GM18907 (cell line): ENCODE results near the gene TLE4.

Source experiments
- ATAC-seq: cut with Tn5 transposase; IDR thresholded peaks from one replicate; pipeline ENCODE4 v1.9.1; 2021; ENCODE audit warnings: mild to moderate bottlenecking, moderate library complexity; ENCODE audit not compliant: unreplicated experiment

TLE4 gene

DNA sequence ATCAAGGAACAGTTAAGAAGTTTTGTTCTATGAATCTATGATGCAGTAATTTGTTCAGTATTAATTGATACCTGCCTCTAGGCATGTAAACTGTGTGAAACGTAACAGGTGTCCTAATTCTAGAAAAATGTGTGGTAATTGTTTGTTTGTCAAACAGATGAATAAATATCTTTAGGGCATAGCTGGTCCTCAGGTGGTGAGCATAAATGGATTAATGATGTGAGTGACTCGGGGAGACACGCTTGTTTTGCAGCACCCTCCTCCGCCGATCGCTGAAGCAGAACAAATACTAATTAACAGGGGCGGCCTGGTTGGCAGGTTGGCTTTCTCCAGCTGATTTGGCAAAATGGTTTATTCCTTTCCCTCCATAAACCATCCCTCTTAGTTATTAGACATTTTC, 88.8 kb downstream of the TLE4 start:
- ATAC-seq = no peak

GRCh38 chr9:79661279-79661678, 89.5 kb downstream of the TLE4 start:
- ATAC-seq = no peak

- no peak for ATAC-seq
These were observed 90.2 kb downstream of the TLE4 start for GRCh38 chr9:79661886-79662536.

GRCh38 chr9:79662537-79662956, 90.8 kb downstream of the TLE4 start:
- no peak for ATAC-seq

- ATAC-seq = no peak
These were observed 91.5 kb downstream of the TLE4 start for GRCh38 chr9:79663300-79663699.

GRCh38 chr9:79663878-79664277, 92.1 kb downstream of the TLE4 start:
- ATAC-seq = no peak

DNA sequence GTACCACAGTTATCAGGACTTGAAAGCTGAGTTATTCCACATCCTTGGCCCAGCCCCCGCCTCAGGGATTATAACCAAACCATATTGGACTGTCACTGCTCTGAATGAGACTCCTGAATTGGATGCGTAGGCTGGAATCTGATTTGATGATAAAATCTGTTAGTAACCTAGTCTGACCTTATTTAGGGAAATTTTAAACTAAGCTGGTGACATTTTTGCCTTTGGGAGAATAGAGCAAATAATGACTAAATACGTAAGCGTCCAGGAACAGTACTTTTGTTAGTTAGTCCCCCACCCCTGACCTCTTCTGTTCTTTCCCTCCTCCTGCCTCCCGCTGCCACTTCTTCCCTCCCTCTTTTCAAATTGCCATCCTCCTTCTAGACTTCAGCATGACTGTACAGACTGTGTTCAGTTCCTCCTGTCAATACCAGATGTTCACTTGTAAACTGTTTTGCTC, 92.6 kb downstream of the TLE4 start:
- ATAC-seq = no peak

- ATAC-seq = no peak
These were observed 93.6 kb downstream of the TLE4 start for GRCh38 chr9:79665369-79665768.

- ATAC-seq = no peak
These were observed 94.2 kb downstream of the TLE4 start for GRCh38 chr9:79665931-79666330.

DNA sequence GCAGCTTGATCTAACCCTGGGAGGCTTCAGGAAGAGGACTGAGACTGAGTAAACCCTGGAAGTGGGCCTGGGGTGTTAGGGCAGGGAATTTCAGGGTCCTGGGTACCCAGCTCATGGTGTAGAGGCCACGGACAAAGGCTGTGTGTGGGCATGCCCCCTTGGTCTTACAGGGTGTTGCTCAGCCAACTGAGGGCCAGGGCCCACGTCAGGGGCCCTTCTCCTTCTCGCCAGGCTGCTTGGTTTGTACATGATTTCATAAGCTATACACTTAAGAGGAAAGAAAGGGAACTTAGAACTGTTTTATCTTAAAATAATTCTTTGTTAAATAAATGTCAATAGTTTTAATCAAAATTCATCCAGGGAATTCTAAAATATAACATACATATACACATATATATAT, 95.4 kb downstream of the TLE4 start:
- no peak for ATAC-seq

- ATAC-seq = no peak
These were observed 96.2 kb downstream of the TLE4 start for GRCh38 chr9:79667817-79668436.

DNA sequence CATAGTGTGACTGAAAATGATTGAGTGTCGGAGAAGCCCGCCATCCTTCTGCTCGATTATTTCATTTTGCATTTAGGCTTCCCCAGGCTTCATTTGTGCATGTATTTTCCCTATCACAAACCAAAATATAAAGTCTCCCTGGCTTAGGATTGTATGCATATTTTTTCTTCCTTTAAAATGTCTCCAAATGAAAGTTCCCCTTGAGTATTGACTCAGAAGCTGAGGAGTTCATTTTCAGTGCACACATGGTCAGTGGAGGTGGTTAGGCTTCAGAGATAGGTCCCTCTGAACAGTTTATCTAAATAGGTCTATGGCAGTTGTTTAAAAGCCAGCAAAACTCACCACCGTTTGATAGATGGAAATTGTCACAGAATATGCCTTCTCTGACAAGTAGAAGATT, 97.2 kb downstream of the TLE4 start:
- ATAC-seq = no peak

GRCh38 chr9:79670269-79670961, 98.7 kb downstream of the TLE4 start:
- ATAC-seq = no peak

DNA sequence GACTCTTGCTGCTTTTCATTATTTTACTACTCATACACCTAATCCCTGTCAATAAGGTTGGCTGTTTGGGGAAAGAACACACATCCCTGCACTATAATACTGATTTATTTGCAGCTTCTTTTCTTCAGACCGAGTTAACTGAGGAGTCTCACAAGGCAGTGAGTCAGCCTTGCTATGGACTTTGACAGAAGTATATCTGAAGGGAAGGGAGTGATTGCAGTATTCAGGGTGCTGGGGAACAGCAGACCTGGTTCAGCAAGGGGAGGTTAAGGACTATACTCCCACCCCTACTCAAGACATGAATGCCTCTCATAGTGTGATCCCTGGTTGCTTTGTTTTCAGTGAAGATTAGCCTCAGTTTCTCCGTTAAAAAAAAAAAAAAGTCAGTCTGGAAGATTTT, 99.8 kb downstream of the TLE4 start:
- no peak for ATAC-seq

GRCh38 chr9:79672236-79672635, 100.5 kb downstream of the TLE4 start:
- no peak for ATAC-seq

DNA sequence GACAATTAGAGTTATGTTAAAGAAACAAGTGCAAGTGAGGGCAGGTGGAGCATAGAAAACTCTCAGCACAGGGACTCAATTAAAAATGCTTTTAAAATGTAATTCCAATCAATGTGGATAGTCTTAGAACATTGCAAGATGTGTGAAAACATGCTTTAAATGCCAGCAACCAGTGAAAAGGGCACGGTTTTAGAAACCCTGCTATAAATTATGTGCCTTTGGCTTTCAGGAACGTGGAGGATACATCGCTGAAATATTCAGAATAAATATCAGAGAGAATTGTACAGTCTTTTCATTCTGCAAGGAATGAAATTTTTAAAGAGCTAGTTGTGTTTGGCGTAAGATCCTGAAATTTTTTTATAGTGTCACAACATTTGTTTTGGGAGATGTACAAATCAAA, 101.1 kb downstream of the TLE4 start:
- no peak for ATAC-seq

GRCh38 chr9:79673614-79674013, 101.8 kb downstream of the TLE4 start:
- ATAC-seq = peak; percentile 88

DNA sequence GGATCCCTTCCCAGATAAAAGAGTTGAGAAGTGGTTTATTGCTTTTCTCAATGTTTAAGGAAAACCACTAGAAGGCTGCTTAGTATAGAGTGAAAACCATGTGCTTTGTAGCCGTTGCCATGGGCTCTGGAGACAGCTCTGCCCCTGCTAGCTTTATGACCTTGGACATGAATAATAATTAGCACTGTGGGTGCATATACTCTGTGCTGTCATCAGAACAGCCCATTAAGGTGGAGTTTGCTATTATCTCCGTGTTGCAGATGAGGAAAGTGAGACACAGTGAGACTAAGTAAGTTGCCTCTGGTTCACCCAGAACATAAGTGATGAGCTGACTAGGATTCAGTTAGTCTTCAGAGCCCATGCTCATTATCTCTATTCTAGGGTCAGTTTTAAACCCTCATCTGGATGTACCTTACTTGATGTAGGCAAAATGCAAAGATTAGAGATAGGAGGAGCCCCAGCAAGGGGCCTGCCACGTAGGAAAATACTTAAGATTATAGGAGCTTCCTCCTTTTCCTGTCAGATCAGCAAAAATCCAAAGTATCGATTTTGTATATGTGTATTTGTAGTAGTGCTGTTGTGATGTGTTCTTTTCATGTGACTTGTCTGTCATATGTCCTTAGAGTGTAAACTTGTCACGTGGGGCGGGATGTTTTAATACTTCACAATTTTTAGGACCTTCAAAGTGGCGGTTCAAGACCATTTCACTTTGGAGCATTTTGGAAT, 102.5 kb downstream of the TLE4 start:
- peak; percentile 50 for ATAC-seq

- ATAC-seq = no peak
These were observed 109.8 kb downstream of the TLE4 start for GRCh38 chr9:79681576-79681975.

DNA sequence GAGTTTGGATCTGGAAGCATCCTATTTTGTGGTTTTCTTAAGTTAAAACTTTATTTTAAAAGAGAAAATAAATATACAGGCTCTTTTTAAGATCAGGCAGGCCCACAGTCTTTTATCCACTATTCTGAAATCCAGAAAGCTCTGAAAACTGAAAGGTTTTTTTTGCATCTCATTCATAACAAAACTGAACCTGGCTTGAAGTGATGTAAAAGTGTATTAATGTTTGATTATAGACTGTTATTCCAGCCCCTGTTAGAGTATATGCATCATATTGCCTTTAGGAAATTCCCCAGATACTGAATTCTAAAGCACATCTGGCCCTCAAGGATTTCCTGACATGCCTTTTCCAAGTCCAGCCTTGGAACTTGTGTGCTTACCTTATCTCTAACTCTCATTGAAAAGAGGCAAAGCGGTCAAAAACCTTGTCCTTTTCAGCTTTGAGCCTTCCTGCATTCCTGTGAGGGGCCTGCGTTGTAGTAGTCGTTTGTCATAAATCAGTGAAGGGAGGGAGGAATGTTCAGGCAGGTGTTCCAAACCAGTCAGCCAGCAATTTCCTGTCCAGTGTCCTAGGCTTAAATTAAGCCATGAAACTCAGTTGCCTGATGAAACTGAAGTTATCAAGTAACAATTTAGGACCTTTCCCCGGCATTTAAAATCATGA, 110.4 kb downstream of the TLE4 start:
- ATAC-seq = no peak

DNA sequence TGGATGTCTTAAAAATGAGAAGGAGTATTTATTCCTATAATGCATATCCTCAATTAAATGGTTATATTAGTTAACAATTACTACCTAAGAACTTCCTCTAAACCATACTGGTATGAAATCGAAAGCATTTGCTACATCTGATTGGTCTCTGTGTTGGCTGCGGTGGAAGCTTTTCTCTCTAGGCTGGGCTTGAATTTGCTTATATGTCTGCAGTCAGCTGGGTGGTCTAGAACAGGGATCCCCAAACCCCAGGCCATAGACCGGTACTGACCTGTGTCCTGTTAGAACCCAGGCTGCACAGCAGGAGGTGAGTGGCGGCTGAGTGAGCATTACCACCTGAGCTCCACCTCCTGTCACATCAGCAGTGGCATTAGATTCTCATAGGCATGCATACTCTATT, 112.3 kb downstream of the TLE4 start:
- ATAC-seq = peak; percentile 56
